DOHH2 (cell line): ENCODE results near the gene KMT2C.

Experiments
- EZH2phosphoT487 ChIP-seq: fragments of 200-600 bp; sonication (generic); IDR thresholded peaks from 2 replicates; pipeline ENCODE4 v1.6.1; 2017; ENCODE audit warnings: borderline replicate concordance, mild to moderate bottlenecking, antibody characterized with exemption, low read length, moderate library complexity, mixed read lengths
- TF ChIP-seq, protein P1 (sequence below): fragments of 200-600 bp; sonication (generic); IDR thresholded peaks from one replicate; pipeline ENCODE4 v1.5.1; 2014; ENCODE audit warnings: antibody characterized with exemption, mild to moderate bottlenecking, low read depth, low read length; ENCODE audit not compliant: poor library complexity, severe bottlenecking

DNA sequence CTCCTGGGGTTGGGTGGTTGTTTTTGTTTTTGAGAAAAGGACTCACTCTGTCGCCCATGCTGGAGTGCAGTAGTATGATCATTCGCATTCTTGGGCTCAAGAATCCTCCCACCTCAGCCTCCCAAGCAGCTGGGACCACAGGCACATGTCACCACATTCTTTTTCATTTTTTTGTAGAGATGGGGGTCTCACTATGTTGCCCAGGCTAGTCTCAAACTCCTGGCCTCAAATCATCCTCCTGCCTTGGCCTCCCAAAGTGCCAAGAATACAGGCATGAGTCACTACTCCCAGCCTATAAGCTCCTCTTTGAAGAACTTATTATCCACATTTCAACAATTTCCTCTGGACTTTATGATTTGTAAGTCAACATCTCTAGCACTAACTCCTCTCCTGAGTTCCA is 102.7 kb downstream of the KMT2C start:
- TF ChIP-seq, protein P1, sequence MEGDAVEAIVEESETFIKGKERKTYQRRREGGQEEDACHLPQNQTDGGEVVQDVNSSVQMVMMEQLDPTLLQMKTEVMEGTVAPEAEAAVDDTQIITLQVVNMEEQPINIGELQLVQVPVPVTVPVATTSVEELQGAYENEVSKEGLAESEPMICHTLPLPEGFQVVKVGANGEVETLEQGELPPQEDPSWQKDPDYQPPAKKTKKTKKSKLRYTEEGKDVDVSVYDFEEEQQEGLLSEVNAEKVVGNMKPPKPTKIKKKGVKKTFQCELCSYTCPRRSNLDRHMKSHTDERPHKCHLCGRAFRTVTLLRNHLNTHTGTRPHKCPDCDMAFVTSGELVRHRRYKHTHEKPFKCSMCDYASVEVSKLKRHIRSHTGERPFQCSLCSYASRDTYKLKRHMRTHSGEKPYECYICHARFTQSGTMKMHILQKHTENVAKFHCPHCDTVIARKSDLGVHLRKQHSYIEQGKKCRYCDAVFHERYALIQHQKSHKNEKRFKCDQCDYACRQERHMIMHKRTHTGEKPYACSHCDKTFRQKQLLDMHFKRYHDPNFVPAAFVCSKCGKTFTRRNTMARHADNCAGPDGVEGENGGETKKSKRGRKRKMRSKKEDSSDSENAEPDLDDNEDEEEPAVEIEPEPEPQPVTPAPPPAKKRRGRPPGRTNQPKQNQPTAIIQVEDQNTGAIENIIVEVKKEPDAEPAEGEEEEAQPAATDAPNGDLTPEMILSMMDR = no peak
- TF ChIP-seq EZH2phosphoT487 = no peak
